Measurements from ENCODE around the gene LEUTX. TPM values are rescaled to one million over a fixed set of nuclear protein-coding genes. Genes with fewer than 3 reads are reported as not detected.

Gene LEUTX
- total RNA-seq, 1 donor from 2014 or later: not detected

DNA sequence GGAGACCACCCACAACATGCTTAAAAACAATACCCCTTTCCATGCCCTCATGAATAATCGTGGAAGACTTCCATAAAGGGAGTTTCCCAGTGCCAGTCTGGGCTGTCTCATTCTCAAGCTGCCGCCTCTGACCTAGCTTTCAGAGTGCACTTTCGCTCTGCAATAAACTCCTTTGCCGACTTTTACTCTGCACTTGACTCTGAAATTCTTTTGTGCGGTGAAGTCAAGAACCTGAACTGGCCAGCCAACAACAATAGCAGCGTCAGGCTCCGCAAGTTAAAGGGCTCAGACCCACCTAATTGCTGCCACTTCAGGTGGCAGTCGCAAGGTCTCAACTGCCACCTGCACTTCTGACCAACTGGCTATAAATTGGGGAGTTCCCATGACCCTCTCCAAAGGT, 10.3 kb upstream of the LEUTX start:
- H3K27ac ChIP-seq: no peak overlapping the region
- no peaks in the 10 kb centered on the region for H3K9me3 ChIP-seq
- H3K4me3 ChIP-seq: no peak overlapping the region
- no peak for DNase-seq (ENCODE audit: extremely low spot score in 2 of 2)
- intact Hi-C loops (cut with DNase I): no loop called here
- H3K27me3 ChIP-seq: no peaks in the 10 kb centered on the region
- no peak for TF ChIP-seq POLR2AphosphoS5 (IDR thresholded peaks at IDR 0.05; ENCODE audit: insufficient read depth in 1 of 2, low read depth in 1 of 2)
- TF ChIP-seq, protein P1, sequence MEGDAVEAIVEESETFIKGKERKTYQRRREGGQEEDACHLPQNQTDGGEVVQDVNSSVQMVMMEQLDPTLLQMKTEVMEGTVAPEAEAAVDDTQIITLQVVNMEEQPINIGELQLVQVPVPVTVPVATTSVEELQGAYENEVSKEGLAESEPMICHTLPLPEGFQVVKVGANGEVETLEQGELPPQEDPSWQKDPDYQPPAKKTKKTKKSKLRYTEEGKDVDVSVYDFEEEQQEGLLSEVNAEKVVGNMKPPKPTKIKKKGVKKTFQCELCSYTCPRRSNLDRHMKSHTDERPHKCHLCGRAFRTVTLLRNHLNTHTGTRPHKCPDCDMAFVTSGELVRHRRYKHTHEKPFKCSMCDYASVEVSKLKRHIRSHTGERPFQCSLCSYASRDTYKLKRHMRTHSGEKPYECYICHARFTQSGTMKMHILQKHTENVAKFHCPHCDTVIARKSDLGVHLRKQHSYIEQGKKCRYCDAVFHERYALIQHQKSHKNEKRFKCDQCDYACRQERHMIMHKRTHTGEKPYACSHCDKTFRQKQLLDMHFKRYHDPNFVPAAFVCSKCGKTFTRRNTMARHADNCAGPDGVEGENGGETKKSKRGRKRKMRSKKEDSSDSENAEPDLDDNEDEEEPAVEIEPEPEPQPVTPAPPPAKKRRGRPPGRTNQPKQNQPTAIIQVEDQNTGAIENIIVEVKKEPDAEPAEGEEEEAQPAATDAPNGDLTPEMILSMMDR (IDR thresholded peaks at IDR 0.05): no peak
- no peak for TF ChIP-seq POLR2A (IDR thresholded peaks at IDR 0.05)
- no peaks in the 10 kb centered on the region for H3K36me3 ChIP-seq
- H3K4me1 ChIP-seq: no peaks in the 10 kb centered on the region

DNA sequence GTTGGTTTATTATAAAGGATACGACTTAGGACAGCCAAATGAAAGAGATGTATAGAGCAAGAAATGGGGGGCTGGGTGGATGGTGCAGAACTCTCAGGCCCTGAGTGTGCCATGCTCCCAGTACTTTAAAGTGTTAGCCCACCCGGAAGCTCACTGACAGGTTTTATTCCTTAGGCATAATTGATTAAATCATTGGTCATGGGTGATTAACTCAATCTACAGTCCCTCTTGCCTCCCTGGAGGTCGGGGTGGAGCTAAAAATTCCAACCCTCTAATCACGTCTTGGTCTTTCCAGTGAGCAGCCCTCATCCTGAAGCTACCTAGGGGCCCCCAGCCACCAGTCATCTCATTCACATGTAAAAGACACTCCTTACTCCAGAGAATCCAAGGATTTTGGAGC, 9.9 kb upstream of the LEUTX start:
- Histone ChIP-seq H3K4me1 (no peaks in the 10 kb centered on the region), H3K4me3 (no peak overlapping the region), H3K27ac (no peak overlapping the region), H3K27me3 (no peaks in the 10 kb centered on the region), H3K9me3 (no peaks in the 10 kb centered on the region), H3K36me3 (no peaks in the 10 kb centered on the region)
- TF ChIP-seq POLR2A (IDR thresholded peaks at IDR 0.05) (no peak), POLR2AphosphoS5 (IDR thresholded peaks at IDR 0.05; ENCODE audit: insufficient read depth in 1 of 2, low read depth in 1 of 2) (no peak)
- TF ChIP-seq, protein P1 (IDR thresholded peaks at IDR 0.05): no peak
- intact Hi-C loops (cut with DNase I): no loop called here
- DNase-seq (ENCODE audit: extremely low spot score in 2 of 2): no peak

DNA sequence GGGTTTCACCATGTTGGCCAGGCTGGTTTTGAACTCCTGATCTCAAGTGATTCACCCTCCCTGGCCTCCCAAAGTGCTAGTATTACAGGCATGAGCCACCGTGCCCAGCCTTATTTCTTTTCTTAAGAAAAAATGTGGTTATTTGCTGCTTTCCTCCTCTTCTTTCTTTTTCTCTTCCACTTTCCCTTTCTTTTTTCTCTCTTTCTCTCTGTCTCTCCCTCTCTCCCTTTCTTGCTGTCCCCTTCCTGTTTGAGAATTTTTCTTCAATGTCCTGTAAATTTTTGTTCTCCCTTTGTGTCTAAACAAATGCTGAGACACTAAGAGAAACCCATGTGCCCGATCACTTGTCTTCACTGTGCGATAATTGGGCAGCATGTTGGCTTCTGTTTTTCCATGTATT, 2.2 kb downstream of the LEUTX start:
- H3K4me3 ChIP-seq: no peak overlapping the region
- H3K36me3 ChIP-seq: no peaks in the 10 kb centered on the region
- no peak overlapping the region for H3K27ac ChIP-seq
- no peak for TF ChIP-seq POLR2AphosphoS5 (IDR thresholded peaks at IDR 0.05; ENCODE audit: insufficient read depth in 1 of 2, low read depth in 1 of 2)
- TF ChIP-seq POLR2A (IDR thresholded peaks at IDR 0.05): no peak
- TF ChIP-seq, protein P1 (IDR thresholded peaks at IDR 0.05): no peak
- intact Hi-C loops (cut with DNase I): no loop called here
- no peaks in the 10 kb centered on the region for H3K27me3 ChIP-seq
- H3K4me1 ChIP-seq: no peaks in the 10 kb centered on the region
- no peak for DNase-seq (ENCODE audit: extremely low spot score in 2 of 2)
- H3K9me3 ChIP-seq: no peaks in the 10 kb centered on the region

DNA sequence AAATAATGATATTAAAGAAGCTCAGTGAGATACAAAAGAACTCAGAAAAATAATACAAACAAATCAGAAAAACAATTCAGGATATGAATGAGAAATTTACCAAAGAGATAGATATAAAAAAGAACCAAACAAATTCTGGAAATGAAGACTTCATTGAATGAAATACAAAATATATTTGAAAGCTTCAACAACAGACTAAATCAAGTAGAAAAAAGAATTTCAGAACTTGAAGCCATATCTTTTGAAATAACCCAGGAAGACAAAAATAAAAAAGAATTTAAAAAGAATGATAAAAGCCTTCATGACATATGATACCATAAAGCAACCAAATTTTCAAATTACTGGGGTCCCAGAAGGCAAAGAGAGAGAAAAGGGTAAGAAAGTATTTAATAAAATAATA, 9.6 kb downstream of the LEUTX start:
- Histone ChIP-seq H3K4me3 (no peak overlapping the region), H3K27me3 (no peaks in the 10 kb centered on the region), H3K9me3 (no peaks in the 10 kb centered on the region), H3K36me3 (no peaks in the 10 kb centered on the region), H3K4me1 (no peaks in the 10 kb centered on the region), H3K27ac (no peak overlapping the region)
- DNase-seq (ENCODE audit: extremely low spot score in 2 of 2): no peak
- intact Hi-C loops (cut with DNase I): no loop called here
- TF ChIP-seq, protein P1 (IDR thresholded peaks at IDR 0.05): no peak
- no peak for TF ChIP-seq POLR2A (IDR thresholded peaks at IDR 0.05)
- TF ChIP-seq POLR2AphosphoS5 (IDR thresholded peaks at IDR 0.05; ENCODE audit: insufficient read depth in 1 of 2, low read depth in 1 of 2): no peak

DNA sequence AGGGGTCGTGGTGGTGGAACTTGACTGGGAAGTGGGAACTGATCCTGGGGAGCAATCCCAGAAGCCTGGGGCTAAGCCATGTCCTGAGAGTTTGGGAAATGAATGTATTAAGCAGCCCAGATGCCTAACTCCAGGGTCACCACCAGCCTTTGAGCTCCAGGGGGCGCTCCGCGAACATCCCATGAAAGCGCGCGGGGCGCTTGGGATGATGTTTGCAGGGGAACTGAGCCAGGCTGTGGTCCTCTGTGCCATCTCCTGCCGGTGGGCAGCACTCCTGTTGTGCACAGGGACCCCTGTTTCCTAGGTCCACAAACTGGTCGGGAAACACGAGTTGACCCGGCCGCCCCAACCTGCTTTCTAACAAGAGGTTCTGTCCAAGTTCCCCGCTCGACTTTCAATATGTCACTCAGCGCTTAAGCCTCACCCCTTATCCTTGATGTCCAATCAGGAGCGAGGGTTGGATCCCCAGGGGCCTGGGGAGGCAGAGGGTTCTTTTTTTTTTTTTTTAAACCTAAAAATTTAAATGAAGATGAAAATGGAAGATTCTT, 14.4 kb downstream of the LEUTX start:
- H3K36me3 ChIP-seq: no peaks in the 10 kb centered on the region
- no peaks in the 10 kb centered on the region for H3K4me1 ChIP-seq
- H3K27ac ChIP-seq: no peak overlapping the region
- H3K9me3 ChIP-seq: no peaks in the 10 kb centered on the region
- H3K4me3 ChIP-seq: peak overlapping the region; percentile 16 to 36
- TF ChIP-seq, protein P1 (IDR thresholded peaks at IDR 0.05): peak; percentile 72 to 78 (median 73)
- TF ChIP-seq POLR2AphosphoS5 (IDR thresholded peaks at IDR 0.05; ENCODE audit: insufficient read depth in 1 of 2, low read depth in 1 of 2) (peak in 1 of 2 donors; percentile 31), POLR2A (IDR thresholded peaks at IDR 0.05) (no peak)
- no peaks in the 10 kb centered on the region for H3K27me3 ChIP-seq
- DNase-seq (ENCODE audit: extremely low spot score in 2 of 2): no peak
- intact Hi-C loops (cut with DNase I): loop anchor here (10.0 kb wide), 1 partner anchor 172 kb away; no protein-coding TSS in a partner anchor
